SK-N-SH (cell line): ENCODE measurements around the gene SLC2A9.

Experiments
- IRF3 ChIP-seq: fragments of 150-350 bp; IDR thresholded peaks from 2 replicates; pipeline ENCODE4 v1.6.1; 2016; ENCODE audit warnings: mild to moderate bottlenecking, low read depth, low read length
- NFIC ChIP-seq: IDR thresholded peaks from 2 replicates; pipeline ENCODE4 v1.4.0; 2012; ENCODE audit warnings: borderline replicate concordance
- POLR2AphosphoS5 ChIP-seq: IDR thresholded peaks from 2 replicates; pipeline ENCODE4 v1.6.1; 2012; ENCODE audit warnings: low read depth, low read length

GRCh38 chr4:9976781-9977180, 44.5 kb downstream of the SLC2A9 start:
- TF ChIP-seq POLR2AphosphoS5 (no peak), NFIC (no peak), IRF3 (no peak)
